Measurements from ENCODE around the gene LRRC32. TPM values are rescaled to one million over a fixed set of nuclear protein-coding genes. Genes with fewer than 3 reads are reported as not detected.

The LRRC32 gene
- total RNA-seq, 6 donors from 2014 or later, result 41.3 to 118 (median 60.3) TPM

DNA sequence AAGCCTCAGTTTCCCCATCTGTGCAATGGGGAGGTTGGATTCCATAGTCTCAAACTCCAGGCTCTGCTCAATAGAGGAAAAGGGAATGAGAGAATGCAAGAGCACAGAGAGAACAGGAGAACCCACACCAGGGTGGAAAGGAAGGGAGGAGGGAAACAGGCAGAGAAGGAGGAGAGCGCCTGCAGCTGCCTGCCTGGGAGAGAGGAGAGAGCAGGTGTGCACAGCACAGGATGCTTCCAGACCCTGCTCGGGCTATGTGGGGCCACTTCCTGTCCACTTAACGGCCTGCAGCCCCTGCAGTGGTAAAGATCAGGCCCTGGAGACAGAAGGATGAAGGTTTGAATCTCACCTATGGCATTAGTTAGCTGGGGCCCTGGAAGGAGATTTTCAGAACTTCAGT, 12.3 kb downstream of the LRRC32 start:
- peak overlapping the region in 1 of 4 donors; percentile 50 for H3K27ac ChIP-seq
- no peaks in the 10 kb centered on the region for H3K9me3 ChIP-seq
- DNase-seq, result no peak

GRCh38 chr11:76657187-76658170, 13.1 kb downstream of the LRRC32 start:
- peaks cover 8 to 39% (median 26%) of the 10 kb centered on the region in 4 donors for H3K4me1 ChIP-seq
- TF ChIP-seq EP300 (IDR thresholded peaks at IDR 0.05), result no peak
- TF ChIP-seq, protein P1, sequence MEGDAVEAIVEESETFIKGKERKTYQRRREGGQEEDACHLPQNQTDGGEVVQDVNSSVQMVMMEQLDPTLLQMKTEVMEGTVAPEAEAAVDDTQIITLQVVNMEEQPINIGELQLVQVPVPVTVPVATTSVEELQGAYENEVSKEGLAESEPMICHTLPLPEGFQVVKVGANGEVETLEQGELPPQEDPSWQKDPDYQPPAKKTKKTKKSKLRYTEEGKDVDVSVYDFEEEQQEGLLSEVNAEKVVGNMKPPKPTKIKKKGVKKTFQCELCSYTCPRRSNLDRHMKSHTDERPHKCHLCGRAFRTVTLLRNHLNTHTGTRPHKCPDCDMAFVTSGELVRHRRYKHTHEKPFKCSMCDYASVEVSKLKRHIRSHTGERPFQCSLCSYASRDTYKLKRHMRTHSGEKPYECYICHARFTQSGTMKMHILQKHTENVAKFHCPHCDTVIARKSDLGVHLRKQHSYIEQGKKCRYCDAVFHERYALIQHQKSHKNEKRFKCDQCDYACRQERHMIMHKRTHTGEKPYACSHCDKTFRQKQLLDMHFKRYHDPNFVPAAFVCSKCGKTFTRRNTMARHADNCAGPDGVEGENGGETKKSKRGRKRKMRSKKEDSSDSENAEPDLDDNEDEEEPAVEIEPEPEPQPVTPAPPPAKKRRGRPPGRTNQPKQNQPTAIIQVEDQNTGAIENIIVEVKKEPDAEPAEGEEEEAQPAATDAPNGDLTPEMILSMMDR (IDR thresholded peaks at IDR 0.05), result no peak
- peaks cover 0 to 52% (median 13%) of the 10 kb centered on the region in 4 donors for H3K36me3 ChIP-seq
- no peak overlapping the region for H3K4me3 ChIP-seq
- H3K27me3 ChIP-seq, result no peaks in the 10 kb centered on the region
- H3K9me3 ChIP-seq, result no peaks in the 10 kb centered on the region
- WGBS, 2 donors, result 74 to 87% methylated on average over 14 of the region's 14 CpGs
- peak in 1 of 2 donors; percentile 7 for DNase-seq
- no peak for ATAC-seq (ENCODE audit: low FRiP score in 2 of 2)
- peak overlapping the region in 3 of 4 donors; percentile 61 to 72 (median 65) for H3K27ac ChIP-seq

More for the DNA sequence above, 12.3 kb downstream of the LRRC32 start:
- H3K4me3 ChIP-seq, result no peak overlapping the region
- 55 to 71% methylated on average over 3 of the region's 3 CpGs for WGBS, 2 donors
- peaks cover 8 to 39% (median 26%) of the 10 kb centered on the region in 4 donors for H3K4me1 ChIP-seq
- H3K27me3 ChIP-seq, result no peaks in the 10 kb centered on the region
- peaks cover 0 to 53% (median 13%) of the 10 kb centered on the region in 4 donors for H3K36me3 ChIP-seq
- no peak for TF ChIP-seq POLR2AphosphoS5 (IDR thresholded peaks at IDR 0.05)
- TF ChIP-seq, protein P1 (IDR thresholded peaks at IDR 0.05), result no peak
- TF ChIP-seq POLR2A (IDR thresholded peaks at IDR 0.05), result no peak
- ATAC-seq (ENCODE audit: low FRiP score in 2 of 2), result no peak

GRCh38 chr11:76656571-76657081, 13.9 kb downstream of the LRRC32 start:
- H3K4me1 ChIP-seq, result peaks cover 8 to 39% (median 26%) of the 10 kb centered on the region in 4 donors
- WGBS, 2 donors, result 52 to 54% methylated on average over 7 of the region's 7 CpGs
- DNase-seq (peak in 1 of 2 donors; percentile 15), ATAC-seq (ENCODE audit: low FRiP score in 2 of 2) (peak in 1 of 2 donors; percentile 7)
- H3K27me3 ChIP-seq, result no peaks in the 10 kb centered on the region
- no peak for TF ChIP-seq POLR2AphosphoS5 (IDR thresholded peaks at IDR 0.05)
- no peak for TF ChIP-seq EP300 (IDR thresholded peaks at IDR 0.05)
- TF ChIP-seq, protein P1 (IDR thresholded peaks at IDR 0.05), result no peak
- TF ChIP-seq POLR2A (IDR thresholded peaks at IDR 0.05), result no peak
- no peaks in the 10 kb centered on the region for H3K9me3 ChIP-seq
- no peak overlapping the region for H3K4me3 ChIP-seq
- H3K36me3 ChIP-seq, result peaks cover 0 to 46% (median 13%) of the 10 kb centered on the region in 4 donors
- H3K27ac ChIP-seq, result peak overlapping the region; percentile 12 to 72 (median 63)

DNA sequence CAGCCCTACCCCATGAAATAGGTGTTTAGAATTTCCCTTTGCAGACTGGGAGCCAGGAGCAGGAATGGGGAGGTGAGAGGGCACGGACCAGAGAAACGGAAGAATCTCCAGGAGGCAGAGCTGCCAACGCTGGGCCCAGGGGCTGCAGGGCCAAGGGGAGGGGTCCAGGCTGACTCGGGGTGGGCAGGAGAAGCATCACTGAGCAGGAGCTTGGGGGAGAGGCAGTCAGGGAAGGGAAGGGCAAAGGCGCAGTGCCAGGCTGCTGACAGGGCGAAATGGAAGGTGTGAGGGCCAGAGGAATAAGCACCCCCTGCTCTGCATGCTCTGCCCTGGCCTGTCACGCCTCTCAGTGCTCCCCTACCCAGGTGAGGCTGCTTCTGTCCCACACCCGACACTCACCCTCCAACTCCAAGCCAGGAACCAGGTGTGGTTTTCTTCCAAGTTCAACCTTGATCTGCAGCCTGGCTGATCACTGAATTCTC, 14.5 kb downstream of the LRRC32 start:
- DNase-seq, result peak in 1 of 2 donors; percentile 13

More for the DNA sequence above, 14.5 kb downstream of the LRRC32 start:
- TF ChIP-seq EP300 (IDR thresholded peaks at IDR 0.05), result no peak
- no peak for TF ChIP-seq POLR2AphosphoS5 (IDR thresholded peaks at IDR 0.05)
- TF ChIP-seq, protein P1 (IDR thresholded peaks at IDR 0.05), result no peak
- no peak for TF ChIP-seq POLR2A (IDR thresholded peaks at IDR 0.05)
- ATAC-seq (ENCODE audit: low FRiP score in 2 of 2), result no peak
- Histone ChIP-seq H3K27ac (peak overlapping the region; percentile 12 to 79 (median 68)), H3K36me3 (peaks cover 0 to 42% (median 13%) of the 10 kb centered on the region in 4 donors), H3K4me1 (peaks cover 8 to 39% (median 26%) of the 10 kb centered on the region in 4 donors), H3K27me3 (no peaks in the 10 kb centered on the region), H3K9me3 (no peaks in the 10 kb centered on the region), H3K4me3 (no peak overlapping the region)
- 83 to 88% methylated on average over 8 of the region's 8 CpGs for WGBS, 2 donors
